Pulmonary artery endothelial cell (primary cell): ENCODE data around the gene SIRT2. TPM values are rescaled to one million over a fixed set of nuclear protein-coding genes. Genes with fewer than 3 reads are reported as not detected.
"Not testable (repeated sequence)": the region's sequence is repeated elsewhere in the genome, so short reads cannot be mapped to it uniquely, and the experiment has no call there.

Experiments used
- DNase-seq: peaks from one replicate; pipeline ENCODE4 v3.0.0-alpha.2; 2011; ENCODE audit warnings: low read depth, low spot score
- total RNA-seq: library from RNA; depleted of rRNA; stranded (reverse); fragments of >200 nt; gene quantifications from 2 replicates; pipeline ENCODE4 v1.2.3, GENCODE V29; 2014

The SIRT2 gene
- total RNA-seq, 1 donor from 2014 or later: 47.3 TPM

- no peak for DNase-seq
Measured at GRCh38 chr19:38830039-38830733, 69.2 kb downstream of the SIRT2 start.

DNA sequence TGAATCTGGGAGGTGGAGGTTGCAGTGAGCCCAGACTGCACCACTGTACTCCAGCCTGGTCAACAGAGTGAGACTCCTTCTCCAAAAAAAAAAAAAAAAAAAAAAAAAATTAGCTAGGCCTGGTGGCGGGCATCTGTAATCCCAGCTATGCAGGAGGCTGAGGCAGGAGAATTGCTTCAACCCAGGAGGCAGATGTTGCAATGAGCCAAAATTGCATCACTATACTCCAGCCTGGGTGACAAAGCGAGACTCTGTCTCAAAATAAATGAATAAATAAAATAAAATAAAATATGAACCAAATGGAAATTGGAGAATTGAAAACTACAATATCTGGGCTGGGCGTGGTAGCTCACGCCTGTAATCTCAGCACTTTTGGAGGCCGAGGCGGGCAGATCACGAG lies 70.2 kb downstream of the SIRT2 start:
- DNase-seq: not testable (repeated sequence)

Other genes starting within 250 kb of the SIRT2 start
- 0.20 TPM in 1 of 2 replicates, not detected in the other for gene CAPN12, start 155.1 kb downstream of the SIRT2 start, total RNA-seq
- not detected in 2 replicates for gene LGALS7, start 126.1 kb downstream of the SIRT2 start, total RNA-seq
- not detected in 2 replicates for gene LGALS7B, start 110.4 kb downstream of the SIRT2 start, total RNA-seq
- gene LGALS4, start 86.7 kb downstream of the SIRT2 start, total RNA-seq: not detected in 2 replicates
- 29.5 and 47.7 TPM in 2 replicates for gene ECH1, start 67.8 kb downstream of the SIRT2 start, total RNA-seq
- 400 and 489 TPM in 2 replicates for gene HNRNPL, start 49.6 kb downstream of the SIRT2 start, total RNA-seq
- 8.8 and 11.7 TPM in 2 replicates for gene RINL, start 21.3 kb downstream of the SIRT2 start, total RNA-seq
- 15.1 and 23.6 TPM in 2 replicates for gene NFKBIB, start 351 bp upstream of the SIRT2 start, total RNA-seq
- gene CCER2, start 12.6 kb upstream of the SIRT2 start, total RNA-seq: not detected in 2 replicates
- gene SARS2, start 31.1 kb upstream of the SIRT2 start, total RNA-seq: 18.7 and 19.7 TPM in 2 replicates
- 46.3 and 59.3 TPM in 2 replicates for gene MRPS12, start 31.3 kb upstream of the SIRT2 start, total RNA-seq
- gene FBXO17, start 76.1 kb upstream of the SIRT2 start, total RNA-seq: 24.2 and 25.9 TPM in 2 replicates
- gene FBXO27, start 132.9 kb upstream of the SIRT2 start, total RNA-seq: 1.5 and 2.2 TPM in 2 replicates
- 0.20 and 0.21 TPM in 2 replicates for gene ACP7, start 184.8 kb upstream of the SIRT2 start, total RNA-seq
- gene PAK4, start 226.2 kb upstream of the SIRT2 start, total RNA-seq: 7.5 and 7.6 TPM in 2 replicates